Measurements from ENCODE around the gene LILRB4. TPM values are rescaled to one million over a fixed set of nuclear protein-coding genes. Genes with fewer than 3 reads are reported as not detected.
"Not testable (repeated sequence)": the region's sequence is repeated elsewhere in the genome, so short reads cannot be mapped to it uniquely, and the experiment has no call there.

Gene LILRB4
- total RNA-seq, 1 donor from 2014 or later = 0.44 TPM

GRCh38 chr19:54674021-54674617 is 11.3 kb downstream of the LILRB4 start:
- Mint-ChIP-seq H3K4me1 (ENCODE audit: low read depth, unreplicated experiment) (no peaks in the 10 kb centered on the region), H3K27ac (ENCODE audit: unreplicated experiment) (no peak overlapping the region), H3K27me3 (ENCODE audit: unreplicated experiment) (no peaks in the 10 kb centered on the region), H3K4me3 (ENCODE audit: unreplicated experiment) (no peak overlapping the region), H3K9me3 (ENCODE audit: unreplicated experiment) (no peaks in the 10 kb centered on the region), H3K36me3 (ENCODE audit: unreplicated experiment) (no peaks in the 10 kb centered on the region)
- DNase-seq = no peak
- peak; percentile 75 for TF ChIP-seq CTCF (IDR thresholded peaks at IDR 0.05; ENCODE audit: partially characterized antibody, unreplicated experiment)

GRCh38 chr19:54676210-54676834 is 13.5 kb downstream of the LILRB4 start:
- H3K4me3 Mint-ChIP-seq (ENCODE audit: unreplicated experiment); H3K27me3 Mint-ChIP-seq (ENCODE audit: unreplicated experiment); H3K9me3 Mint-ChIP-seq (ENCODE audit: unreplicated experiment); H3K27ac Mint-ChIP-seq (ENCODE audit: unreplicated experiment); H3K4me1 Mint-ChIP-seq (ENCODE audit: low read depth, unreplicated experiment); H3K36me3 Mint-ChIP-seq (ENCODE audit: unreplicated experiment); DNase-seq: not testable (repeated sequence)
- peak; percentile 91 for TF ChIP-seq CTCF (IDR thresholded peaks at IDR 0.05; ENCODE audit: partially characterized antibody, unreplicated experiment)

- DNase-seq = no peak
- H3K9me3 Mint-ChIP-seq (ENCODE audit: unreplicated experiment) = no peaks in the 10 kb centered on the region
- no peak overlapping the region for H3K27ac Mint-ChIP-seq (ENCODE audit: unreplicated experiment)
- no peak overlapping the region for H3K4me3 Mint-ChIP-seq (ENCODE audit: unreplicated experiment)
- no peak for TF ChIP-seq CTCF (IDR thresholded peaks at IDR 0.05; ENCODE audit: partially characterized antibody, unreplicated experiment)
- H3K36me3 Mint-ChIP-seq (ENCODE audit: unreplicated experiment) = no peaks in the 10 kb centered on the region
- H3K4me1 Mint-ChIP-seq (ENCODE audit: low read depth, unreplicated experiment) = no peaks in the 10 kb centered on the region
- no peaks in the 10 kb centered on the region for H3K27me3 Mint-ChIP-seq (ENCODE audit: unreplicated experiment)
Observed at GRCh38 chr19:54677217-54677616, 14.4 kb downstream of the LILRB4 start.

DNA sequence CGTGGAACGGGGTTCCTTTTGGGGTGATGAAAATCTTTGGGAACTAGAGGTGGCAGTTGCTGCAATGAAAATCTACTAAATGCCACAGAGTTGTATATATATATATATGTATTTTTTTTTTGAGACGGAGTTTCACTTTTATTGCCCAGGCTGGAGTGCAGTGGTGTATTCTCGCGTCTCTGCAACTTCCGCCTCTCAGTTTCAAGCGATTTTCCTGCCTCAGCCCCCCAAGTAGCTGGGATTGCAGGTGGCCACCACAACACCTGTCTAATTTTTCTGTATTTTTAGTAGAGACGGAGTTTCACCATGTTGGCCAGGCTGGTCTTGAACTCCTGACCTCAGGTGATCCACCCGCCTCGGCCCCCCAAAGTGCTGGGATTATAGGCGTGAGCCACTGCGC is 18.8 kb downstream of the LILRB4 start:
- not testable (repeated sequence) for H3K27ac Mint-ChIP-seq (ENCODE audit: unreplicated experiment); DNase-seq; H3K36me3 Mint-ChIP-seq (ENCODE audit: unreplicated experiment); H3K4me1 Mint-ChIP-seq (ENCODE audit: low read depth, unreplicated experiment); H3K4me3 Mint-ChIP-seq (ENCODE audit: unreplicated experiment); H3K9me3 Mint-ChIP-seq (ENCODE audit: unreplicated experiment); H3K27me3 Mint-ChIP-seq (ENCODE audit: unreplicated experiment)

GRCh38 chr19:54682306-54682856 is 19.6 kb downstream of the LILRB4 start:
- no peak for DNase-seq
- H3K36me3 Mint-ChIP-seq (ENCODE audit: unreplicated experiment) = no peaks in the 10 kb centered on the region
- no peaks in the 10 kb centered on the region for H3K4me1 Mint-ChIP-seq (ENCODE audit: low read depth, unreplicated experiment)
- no peak overlapping the region for H3K4me3 Mint-ChIP-seq (ENCODE audit: unreplicated experiment)
- no peak overlapping the region for H3K27ac Mint-ChIP-seq (ENCODE audit: unreplicated experiment)
- peaks cover 3% of the 10 kb centered on the region for H3K27me3 Mint-ChIP-seq (ENCODE audit: unreplicated experiment)
- no peaks in the 10 kb centered on the region for H3K9me3 Mint-ChIP-seq (ENCODE audit: unreplicated experiment)
- no peak for TF ChIP-seq CTCF (IDR thresholded peaks at IDR 0.05; ENCODE audit: partially characterized antibody, unreplicated experiment)
